ENCODE measurements around the gene SNCG.
"Not testable (repeated sequence)": the region's sequence is repeated elsewhere in the genome, so short reads cannot be mapped to it uniquely, and the experiment has no call there.

The SNCG gene

GRCh38 chr10:86961481-86962091 lies 3.2 kb downstream of the SNCG start:
- no peak for DNase-seq

- no peak for DNase-seq
Observed at GRCh38 chr10:86962136-86962980, 4.0 kb downstream of the SNCG start.

GRCh38 chr10:86962981-86963310 lies 4.5 kb downstream of the SNCG start:
- DNase-seq = no peak

- DNase-seq = no peak
Observed at GRCh38 chr10:86963341-86963919, 5.0 kb downstream of the SNCG start.

GRCh38 chr10:86964061-86964846 lies 5.9 kb downstream of the SNCG start:
- DNase-seq = no peak

GRCh38 chr10:86964847-86965190 lies 6.4 kb downstream of the SNCG start:
- DNase-seq = no peak

- DNase-seq = no peak
Observed at GRCh38 chr10:86965986-86966654, 7.7 kb downstream of the SNCG start.

GRCh38 chr10:86967481-86967941 lies 9.1 kb downstream of the SNCG start:
- no peak for DNase-seq

GRCh38 chr10:86968271-86968993 lies 10.0 kb downstream of the SNCG start, which contains the start of gene ADIRF:
ADIRF (plus strand) TSS chr10:86968482; CDS start chr10:86968545, 63 bp downstream.
- DNase-seq = no peak

GRCh38 chr10:86968994-86969355 lies 10.6 kb downstream of the SNCG start:
- DNase-seq = no peak

- no peak for DNase-seq
Observed at GRCh38 chr10:86969421-86970041, 11.1 kb downstream of the SNCG start.

GRCh38 chr10:86970162-86970981 lies 12.0 kb downstream of the SNCG start:
- no peak for DNase-seq

- DNase-seq = no peak
Observed at GRCh38 chr10:86970982-86971231, 12.5 kb downstream of the SNCG start.

- DNase-seq = no peak
Observed at GRCh38 chr10:86971232-86971991, 13.0 kb downstream of the SNCG start.

GRCh38 chr10:86972613-86973380 lies 14.4 kb downstream of the SNCG start:
- no peak for DNase-seq

- DNase-seq = no peak
Observed at GRCh38 chr10:86974484-86974883, 16.1 kb downstream of the SNCG start.

GRCh38 chr10:86976362-86977056 lies 18.1 kb downstream of the SNCG start:
- no peak for DNase-seq

GRCh38 chr10:86978457-86978856 lies 20.1 kb downstream of the SNCG start:
- not testable (repeated sequence) for DNase-seq
